SK-N-MC (cell line): ENCODE results near the gene PEX11B.
"Not testable (repeated sequence)": the region's sequence is repeated elsewhere in the genome, so short reads cannot be mapped to it uniquely, and the experiment has no call there.

ENCODE experiments used
- EZH2 ChIP-seq: fragments of 200-600 bp; sonication (generic); IDR thresholded peaks from one replicate; pipeline ENCODE4 v1.6.1; 2017; ENCODE audit warnings: antibody characterized with exemption
- POLR2AphosphoS5 ChIP-seq: IDR thresholded peaks from 2 replicates; pipeline ENCODE4 v1.6.1; 2012; ENCODE audit warnings: mild to moderate bottlenecking, low read depth, low read length, borderline replicate concordance

DNA sequence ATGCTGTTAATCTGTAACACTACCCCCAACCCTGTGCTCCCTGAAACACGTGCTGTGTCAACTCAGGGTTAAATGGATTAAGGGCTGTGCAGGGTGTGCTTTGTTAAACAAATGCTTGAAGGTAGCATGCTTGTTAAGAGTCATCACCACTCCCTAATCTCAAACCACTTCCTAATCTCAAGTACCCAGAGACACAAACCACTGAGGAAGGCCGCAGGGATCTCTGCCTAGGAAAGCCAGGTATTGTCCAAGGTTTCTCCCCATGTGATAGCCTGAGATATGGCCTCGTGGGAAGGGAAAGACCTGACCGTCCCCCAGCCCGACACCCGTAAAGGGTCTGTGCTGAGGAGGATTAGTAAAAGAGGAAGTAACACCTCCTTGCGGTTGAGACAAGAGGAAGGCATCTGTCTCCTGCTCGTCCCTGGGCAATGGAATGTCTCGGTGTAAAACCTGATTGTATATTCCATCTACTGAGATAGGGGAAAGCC lies 14.0 kb upstream of the PEX11B start:
- TF ChIP-seq EZH2, POLR2AphosphoS5: not testable (repeated sequence)
